K562 (cell line): ENCODE data around the gene ANKH. TPM values are rescaled to one million over a fixed set of nuclear protein-coding genes. Genes with fewer than 3 reads are reported as not detected.

Experiments
- ATAC-seq: fragments of 200-7000 bp; cut with Tn5 transposase; 3 replicates; pipeline ENCODE4 v1.9.1; 2020; ENCODE audit warnings: moderate library complexity
- BruUV-seq: library from RNA; stranded (reverse); fragments of 400-500 nt; replicated peaks from 2 replicates; lab custom pipeline; 2021; lab: Mats Ljungman, UMichigan
- CTCF ChIA-PET: fragments of 300-600 bp; formaldehyde crosslinking; extraction: SDS; loops from one replicate; lab custom pipeline; 2021; ENCODE audit warnings: low intra/inter-chr PET ratio; lab: Yijun Ruan, JAX
- POLR2A ChIA-PET: fragments of 300-600, 350-650 bp; sonication (Branson Sonifier 250); formaldehyde crosslinking; extraction: SDS; loops from one replicate; lab custom pipeline; 2021; ENCODE audit warnings: antibody characterized with exemption, inconsistent platforms; lab: Yijun Ruan, JAX
- DNase-seq, 4 experiments: peaks; one replicate each; pipeline versions ENCODE4 v3.0.0 to v3.0.0-alpha.2; 2011 to 2018; ENCODE audit warnings: low spot score in 3 of 4, mixed read lengths in 3 of 4; ENCODE audit errors: extremely low read depth in 1 of 4
- FAIRE-seq: peaks from 2 replicates; lab custom pipeline; 2011; peaks lifted over from hg19 to GRCh38; lab: Jason Lieb, UNC
- H2AFZ ChIP-seq: 2 replicates; pipeline ENCODE4 v1.6.0; 2011; ENCODE audit warnings: low read depth, low read length, control low read depth, inconsistent platforms
- H3K27ac ChIP-seq: fragments of 200-600 bp; 3 replicates; pipeline ENCODE4 v1.8.0; 2011; ENCODE audit warnings: low read depth, mild to moderate bottlenecking, control low read depth, inconsistent platforms, low read length, moderate library complexity, mixed read lengths; ENCODE audit errors: extremely low read depth
- H3K27me3 ChIP-seq, 2 experiments: fragments of 300-600 bp in 1 of 2; 2 replicates in 1 of 2; 3 replicates in 1 of 2; pipeline versions ENCODE4 v1.6.0 to v1.8.0; 2011; ENCODE audit warnings: inconsistent platforms in 2 of 2, low read length in 2 of 2, mild to moderate bottlenecking in 1 of 2, mixed read lengths in 1 of 2, moderate library complexity in 1 of 2; ENCODE audit not compliant: control insufficient read depth in 2 of 2, insufficient read depth in 2 of 2
- H3K36me3 ChIP-seq: fragments of 300-600 bp; 3 replicates; pipeline ENCODE4 v1.8.0; 2011; ENCODE audit warnings: mild to moderate bottlenecking, low read length, inconsistent platforms; ENCODE audit not compliant: control insufficient read depth, insufficient read depth
- H3K4me1 ChIP-seq, 2 experiments: fragments of 200-600 bp in 1 of 2; replicated peaks in 1 of 2; 2 replicates in 1 of 2; 3 replicates in 1 of 2; pipeline versions ENCODE4 v1.5.1 to v1.8.0; 2011; ENCODE audit warnings: inconsistent platforms in 2 of 2, low read length in 2 of 2, mild to moderate bottlenecking in 1 of 2, mixed read lengths in 1 of 2, moderate library complexity in 1 of 2; ENCODE audit not compliant: control insufficient read depth in 2 of 2, insufficient read depth in 2 of 2
- H3K4me2 ChIP-seq: 2 replicates; pipeline ENCODE4 v1.6.1; 2011; ENCODE audit warnings: low read length, control low read depth, inconsistent platforms, mixed read lengths; ENCODE audit not compliant: insufficient read depth
- H3K4me3 ChIP-seq: fragments of 200-600 bp; sonication (generic), shearing (Covaris generic); 2 replicates; pipeline ENCODE4 v1.5.1; 2016; ENCODE audit warnings: control low read depth, inconsistent platforms
- H3K79me2 ChIP-seq: fragments of 200-600 bp; 3 replicates; pipeline ENCODE4 v1.8.0; 2011; ENCODE audit warnings: low read length, inconsistent platforms; ENCODE audit not compliant: control insufficient read depth, insufficient read depth
- H3K9ac ChIP-seq, 2 experiments: 2 replicates each; pipeline versions ENCODE4 v1.6.0 to v1.6.1; 2011; ENCODE audit warnings: low read depth in 2 of 2, low read length in 2 of 2, control low read depth in 1 of 2, inconsistent platforms in 1 of 2, mild to moderate bottlenecking in 1 of 2, mixed read lengths in 1 of 2; ENCODE audit not compliant: insufficient read depth in 1 of 2
- H3K9me1 ChIP-seq: one replicate; pipeline ENCODE4 v1.6.0; 2011; ENCODE audit warnings: inconsistent platforms, mild to moderate bottlenecking, low read length, moderate library complexity; ENCODE audit not compliant: control insufficient read depth, insufficient read depth
- H3K9me3 ChIP-seq: replicated peaks from 2 replicates; pipeline ENCODE4 v1.5.1; 2011; ENCODE audit warnings: low read depth, low read length, inconsistent platforms; ENCODE audit not compliant: control insufficient read depth, insufficient read depth
- H4K20me1 ChIP-seq: replicated peaks from 2 replicates; pipeline ENCODE4 v1.6.1; 2011; ENCODE audit warnings: low read length, inconsistent platforms, mixed read lengths; ENCODE audit not compliant: control insufficient read depth, insufficient read depth
- CHD1 ChIP-seq: fragments of 200-600 bp; sonication (generic); IDR thresholded peaks from one replicate; pipeline ENCODE4 v1.6.1; 2012; ENCODE audit warnings: mild to moderate bottlenecking, moderate library complexity, low read length, inconsistent platforms
- COPS2 ChIP-seq: fragments of 450-650 bp; conservative IDR thresholded peaks from 2 replicates; pipeline ENCODE4 v1.6.1; 2016; ENCODE audit warnings: mild to moderate bottlenecking, moderate library complexity
- CXXC5 ChIP-seq: fragments of 250-450 bp; sonication (Bioruptor Pico); IDR thresholded peaks from 2 replicates; pipeline ENCODE4 v1.8.0; 2022; ENCODE audit warnings: inconsistent platforms, mild to moderate bottlenecking, moderate library complexity
- ETS2 ChIP-seq: IDR thresholded peaks from 2 replicates; pipeline ENCODE4 v1.6.1; 2016; ENCODE audit warnings: borderline replicate concordance, missing genetic modification characterization, mild to moderate bottlenecking, moderate library complexity, missing compliant biosample characterization; ENCODE audit not compliant: poor library complexity, severe bottlenecking
- HLTF ChIP-seq: fragments of 450-650 bp; IDR thresholded peaks from 2 replicates; pipeline ENCODE4 v1.6.1; 2016
- SIRT6 ChIP-seq: IDR thresholded peaks from one replicate; pipeline ENCODE4 v1.6.1; 2012; ENCODE audit warnings: low read depth, mild to moderate bottlenecking, control low read depth, inconsistent platforms, low read length, moderate library complexity
- SMC3 ChIP-seq: conservative IDR thresholded peaks from 2 replicates; pipeline ENCODE4 v1.6.1; 2011; ENCODE audit warnings: low read depth, low read length, improper control_type of control experiment; ENCODE audit not compliant: insufficient read depth
- ZNF583 ChIP-seq: fragments of 250-450 bp; sonication (Bioruptor Pico); IDR thresholded peaks from 2 replicates; pipeline ENCODE4 v1.4.0; 2020
- WGBS: fragments of 100-300 bp; shearing (Covaris generic); methylation state at CpG from one replicate; pipeline ENCODE4 v1.1.6; 2016; ENCODE audit warnings: low coverage, mixed read lengths; ENCODE audit not compliant: insufficient coverage; ENCODE audit errors: missing lambda C conversion rate; 5-methylcytosine and 5-hydroxymethylcytosine counted together
- in situ Hi-C: fragments of 300-500 bp; cut with MboI; formaldehyde crosslinking; loops from 4 replicates; pipeline ENCODE4 v1.15.0; 2018; ENCODE audit warnings: inconsistent platforms, mixed read lengths
- intact Hi-C: fragments of 100-400 bp; cut with micrococcal nuclease; formaldehyde crosslinking; loops from 2 replicates; pipeline ENCODE4 v1.14.2; 2022
- polyA plus RNA-seq, 8 experiments: library from polyadenylated mRNA; depleted of rRNA in 4 of 8; stranded (reverse) in 5 of 8; unstranded in 3 of 8; fragments of >200 nt; fragmentation: Nextera tagmentation in 2 of 8; fragmentation: Illumina TruSeq in 1 of 8; extraction: Ambion mirVana in 2 of 8; extraction: Trizol in 1 of 8; gene quantifications; 2 replicates each; pipeline versions ENCODE4 v1.2.1 to v1.2.3, GENCODE V29; 2011 to 2014; ENCODE audit warnings: inconsistent platforms in 1 of 8, missing spikeins in 1 of 8
- total RNA-seq, 7 experiments: library from RNA; depleted of rRNA in 6 of 7; stranded (reverse); fragments of >200 nt in 6 of 7; fragmentation: Illumina TruSeq in 2 of 7; extraction: Trizol in 2 of 7; gene quantifications; 2 replicates each; pipeline versions ENCODE4 v1.2.1 to v1.2.3, GENCODE V29; 2011 to 2021; ENCODE audit warnings: low replicate concordance in 1 of 7
- TF ChIP-seq, protein P1 (sequence below): fragments of 450-650 bp; formaldehyde crosslinking; IDR thresholded peaks from 2 replicates; pipeline ENCODE4 v1.4.0; 2022; ENCODE audit warnings: mild to moderate bottlenecking, moderate library complexity

Gene ANKH
- total and polyA plus RNA-seq, 9 of the 15 experiments (the other 6 are each of a cell fraction or from before 2014, with no cell fraction given): 0.79 to 12.2 (median 4.5) TPM

DNA sequence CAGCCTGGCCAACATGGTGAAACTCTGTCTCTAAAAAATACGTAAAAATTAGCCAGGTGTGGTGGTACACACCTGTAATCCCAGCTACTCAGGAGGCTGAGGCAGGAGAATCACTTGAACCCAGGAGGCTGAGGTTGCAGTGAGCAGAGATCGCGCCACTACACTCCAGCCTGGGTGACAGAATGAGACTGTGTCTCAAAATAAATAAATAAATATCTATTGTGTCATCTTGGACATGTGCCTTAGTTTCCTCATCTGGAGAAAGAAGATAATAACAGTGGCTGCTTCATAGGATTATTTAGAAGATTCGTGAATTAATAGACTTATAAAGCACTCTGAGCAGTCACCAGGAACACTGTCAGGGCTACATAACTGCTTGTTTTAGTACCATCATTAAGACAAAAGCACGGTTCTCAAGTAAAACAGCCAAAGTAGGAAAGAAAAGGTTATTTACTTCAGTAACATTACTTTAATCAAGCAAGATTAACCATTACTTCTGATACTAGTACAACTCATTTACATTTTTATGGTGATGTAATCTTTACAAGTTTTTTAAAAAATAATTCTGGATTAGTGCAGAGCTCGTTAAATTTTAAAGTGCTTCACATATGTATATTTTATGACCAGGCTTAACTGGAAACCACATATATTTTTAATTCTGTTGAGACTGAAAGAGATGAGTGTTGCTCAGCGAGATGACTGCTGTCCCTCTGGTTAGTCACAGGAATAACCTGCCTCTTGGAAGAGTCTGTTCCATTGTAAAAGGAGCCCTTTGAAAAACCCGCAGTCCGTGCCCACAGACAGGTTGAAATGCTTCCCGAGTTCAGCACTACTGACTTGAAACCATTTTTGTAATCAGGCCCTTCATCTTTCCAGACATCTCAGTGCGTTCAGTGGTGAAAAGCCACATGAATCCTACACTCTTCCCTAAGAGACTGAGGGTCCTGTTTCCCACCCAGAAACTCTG is 36.7 kb downstream of the ANKH start (continued):
- no peak for TF ChIP-seq CXXC5
- no peak for TF ChIP-seq HLTF
- TF ChIP-seq, protein P1, sequence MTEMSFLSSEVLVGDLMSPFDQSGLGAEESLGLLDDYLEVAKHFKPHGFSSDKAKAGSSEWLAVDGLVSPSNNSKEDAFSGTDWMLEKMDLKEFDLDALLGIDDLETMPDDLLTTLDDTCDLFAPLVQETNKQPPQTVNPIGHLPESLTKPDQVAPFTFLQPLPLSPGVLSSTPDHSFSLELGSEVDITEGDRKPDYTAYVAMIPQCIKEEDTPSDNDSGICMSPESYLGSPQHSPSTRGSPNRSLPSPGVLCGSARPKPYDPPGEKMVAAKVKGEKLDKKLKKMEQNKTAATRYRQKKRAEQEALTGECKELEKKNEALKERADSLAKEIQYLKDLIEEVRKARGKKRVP: no peak
- no peak for TF ChIP-seq SMC3
- no peak for TF ChIP-seq COPS2
- no peak for TF ChIP-seq ZNF583 (CRISPR knock-in tag)

DNA sequence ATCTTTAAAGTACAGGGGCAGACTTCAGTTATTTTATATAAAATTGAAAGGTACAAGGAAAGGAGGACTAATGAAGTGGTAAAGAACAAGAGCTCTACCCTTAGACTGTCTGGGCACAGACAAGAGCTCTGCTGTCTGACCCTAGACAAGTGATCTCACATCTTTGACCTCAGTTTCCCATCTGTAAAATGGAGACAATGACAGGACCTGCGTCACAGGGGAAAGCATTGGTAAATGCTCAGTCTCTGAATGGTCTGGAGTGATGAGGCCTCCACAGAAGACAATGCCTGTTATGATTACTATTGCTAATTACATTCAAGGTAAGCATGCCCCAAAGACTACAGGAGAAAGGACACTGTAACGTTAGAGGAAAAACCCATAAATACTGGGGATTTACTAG is 37.5 kb downstream of the ANKH start:
- ATAC-seq (no peak), FAIRE-seq (no peak), DNase-seq (no peak)
- 3% methylated on average over 2 of the region's 2 CpGs for WGBS
- ChIA-PET CTCF (no interaction called here), POLR2A (no interaction called here)
- no peaks in the 10 kb centered on the region for H3K4me1 ChIP-seq
- H3K9ac ChIP-seq: no peak overlapping the region
- no TSS peak for BruUV-seq
- intact Hi-C loops (no loop called here), in situ Hi-C loops (no loop called here)
- no peak overlapping the region for H2AFZ ChIP-seq
- H4K20me1 ChIP-seq: no peaks in the 10 kb centered on the region
- H3K9me1 ChIP-seq: no peaks in the 10 kb centered on the region
- no peak overlapping the region for H3K27ac ChIP-seq
- TF ChIP-seq SIRT6: no peak
- TF ChIP-seq ETS2: no peak
- TF ChIP-seq CHD1: no peak
- no peaks in the 10 kb centered on the region for H3K36me3 ChIP-seq
- no peak overlapping the region for H3K4me2 ChIP-seq
- no peak overlapping the region for H3K4me3 ChIP-seq
- H3K79me2 ChIP-seq: no peaks in the 10 kb centered on the region
- no peaks in the 10 kb centered on the region for H3K9me3 ChIP-seq
- peaks cover 0 to 5% of the 10 kb centered on the region in 2 experiments; a peak in 2 of 5 replicates for H3K27me3 ChIP-seq
